MG63 (cell line): ENCODE results near the gene EPHB2. TPM values are rescaled to one million over a fixed set of nuclear protein-coding genes. Genes with fewer than 3 reads are reported as not detected.

Source experiments
- DNase-seq: peaks from one replicate; pipeline ENCODE4 v3.0.0-alpha.2; 2020
- H3K27me3 ChIP-seq: fragments of 250-450 bp; sonication (Bioruptor Pico); 2 replicates; pipeline ENCODE4 v1.5.1; 2020; ENCODE audit warnings: mild to moderate bottlenecking, moderate library complexity
- H3K36me3 ChIP-seq: fragments of 250-450 bp; sonication (Bioruptor Pico); 2 replicates; pipeline ENCODE4 v1.5.1; 2020; ENCODE audit warnings: mild to moderate bottlenecking, moderate library complexity
- H3K4me3 ChIP-seq: fragments of 250-450 bp; sonication (Bioruptor Pico); 2 replicates; pipeline ENCODE4 v1.5.1; 2020; ENCODE audit warnings: mild to moderate bottlenecking, moderate library complexity
- H3K9me3 ChIP-seq: fragments of 250-450 bp; sonication (Bioruptor Pico); 2 replicates; pipeline ENCODE4 v1.5.1; 2020; ENCODE audit warnings: mild to moderate bottlenecking, moderate library complexity
- total RNA-seq: library from RNA; depleted of rRNA; stranded (reverse); fragments of >200 nt; shearing (Covaris generic); gene quantifications from 2 replicates; pipeline ENCODE4 v1.2.3, GENCODE V29; 2014; ENCODE audit warnings: low replicate concordance

Gene EPHB2
- total RNA-seq, 1 experiment from 2014 or later, result 19.6 TPM

DNA sequence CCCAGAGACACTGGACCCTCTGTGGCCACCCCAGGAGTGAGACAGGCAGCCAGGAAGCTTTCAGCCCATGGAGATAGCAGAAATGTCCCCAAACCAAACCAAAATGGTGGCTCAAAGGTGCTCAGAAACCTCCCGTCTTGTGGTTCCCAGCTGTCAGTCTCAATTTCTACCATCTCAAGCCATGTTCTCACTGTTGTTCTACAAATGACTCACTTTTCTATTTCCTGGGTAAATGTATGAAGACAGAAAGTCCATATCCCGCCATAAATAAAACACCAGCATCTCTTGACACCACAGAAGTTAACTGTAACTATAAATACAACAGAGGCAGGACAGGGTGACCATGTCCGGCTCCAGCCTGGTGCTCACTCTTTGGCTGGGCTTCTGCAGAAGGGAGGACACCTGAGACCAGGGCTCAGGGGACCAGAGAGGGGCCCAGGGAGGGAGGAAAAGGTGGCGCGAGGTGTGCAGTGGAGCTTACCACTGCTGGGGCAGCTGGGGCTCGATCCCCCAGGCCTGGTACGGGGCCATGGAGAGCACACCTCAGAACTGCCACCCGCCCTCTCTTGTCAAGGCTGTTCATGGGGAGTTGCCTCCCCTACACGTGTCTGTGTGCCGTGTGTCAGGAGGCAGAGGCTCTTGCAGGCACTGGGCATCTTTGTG, 43.6 kb downstream of the EPHB2 start:
- no peaks in the 10 kb centered on the region for H3K27me3 ChIP-seq
- no peak overlapping the region for H3K4me3 ChIP-seq
- H3K9me3 ChIP-seq, result no peaks in the 10 kb centered on the region
- H3K36me3 ChIP-seq, result no peaks in the 10 kb centered on the region
- no peak for DNase-seq

DNA sequence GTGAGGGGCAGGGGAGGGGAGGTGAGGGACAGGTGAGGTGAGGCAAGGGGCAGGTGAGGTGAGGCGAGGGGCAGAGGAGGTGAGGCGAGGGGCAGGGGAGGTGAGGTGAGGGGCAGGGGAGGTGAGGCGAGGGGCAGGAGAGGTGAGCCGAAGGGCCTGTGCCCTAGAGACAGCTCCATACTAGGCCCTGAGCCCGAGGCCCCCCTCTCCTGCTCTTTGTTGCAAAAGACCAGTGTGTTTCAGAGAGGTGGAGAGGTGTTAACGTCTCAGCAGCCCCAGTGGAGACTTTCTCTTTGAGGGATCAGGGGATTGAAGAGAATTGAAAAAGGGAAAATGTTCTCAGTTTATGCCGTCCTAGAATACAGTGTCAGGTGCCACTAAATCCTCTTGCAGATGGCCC, 44.2 kb downstream of the EPHB2 start:
- Histone ChIP-seq H3K4me3 (no peak overlapping the region), H3K27me3 (no peaks in the 10 kb centered on the region), H3K9me3 (no peaks in the 10 kb centered on the region), H3K36me3 (no peaks in the 10 kb centered on the region)
- DNase-seq, result no peak

DNA sequence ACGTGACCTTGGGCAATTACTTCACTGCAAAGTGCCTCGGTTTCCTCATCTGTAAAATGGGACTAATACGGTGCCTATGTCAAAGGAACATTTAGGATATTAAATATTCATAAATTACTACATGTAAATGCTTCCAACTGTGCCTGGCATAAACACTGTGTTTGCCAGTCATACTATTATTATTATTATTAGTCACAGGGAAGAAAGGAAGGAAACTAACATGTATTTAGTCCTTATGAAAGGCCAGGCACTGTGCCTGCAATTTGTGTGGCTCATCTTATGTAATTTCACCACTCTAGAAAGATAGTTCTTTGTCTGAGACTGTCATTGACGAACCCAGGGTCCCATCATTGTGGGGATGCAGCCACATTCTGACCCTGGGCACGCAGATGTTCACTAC, 45.0 kb downstream of the EPHB2 start:
- no peaks in the 10 kb centered on the region for H3K27me3 ChIP-seq
- H3K9me3 ChIP-seq, result no peaks in the 10 kb centered on the region
- no peaks in the 10 kb centered on the region for H3K36me3 ChIP-seq
- peak; percentile 40 for DNase-seq
- H3K4me3 ChIP-seq, result no peak overlapping the region

DNA sequence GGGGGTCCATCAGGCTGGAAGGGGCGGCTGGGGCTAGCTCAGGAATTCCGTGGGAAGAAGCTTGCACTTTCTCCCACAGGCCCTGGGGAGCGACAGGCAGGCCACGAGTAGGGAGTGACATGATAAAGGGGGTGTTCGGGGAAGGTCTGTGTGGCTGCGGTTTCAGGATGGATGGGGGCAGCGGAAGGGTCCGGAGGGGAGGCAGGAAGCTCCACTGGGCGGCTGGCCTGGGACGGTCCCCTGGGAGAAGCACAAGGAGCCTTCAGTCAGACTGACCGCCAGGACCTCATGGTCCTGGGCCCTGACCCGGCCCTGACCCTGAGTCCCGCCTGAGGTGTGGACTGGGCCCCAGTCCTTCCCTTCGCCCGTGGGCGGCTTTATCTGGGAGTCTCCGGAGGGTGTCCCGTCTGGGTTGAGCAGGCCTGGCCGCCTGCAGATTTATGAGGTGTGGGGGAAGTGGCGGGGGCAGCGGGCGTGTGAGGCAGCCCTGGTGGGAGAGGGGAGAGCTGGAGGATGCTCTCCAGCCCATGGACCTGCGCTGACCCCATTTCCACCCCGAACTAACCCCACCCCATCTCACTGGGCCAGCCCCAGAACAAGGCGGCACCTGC, 45.6 kb downstream of the EPHB2 start:
- no peaks in the 10 kb centered on the region for H3K27me3 ChIP-seq
- no peaks in the 10 kb centered on the region for H3K9me3 ChIP-seq
- no peak overlapping the region for H3K4me3 ChIP-seq
- no peak for DNase-seq
- H3K36me3 ChIP-seq, result no peaks in the 10 kb centered on the region

DNA sequence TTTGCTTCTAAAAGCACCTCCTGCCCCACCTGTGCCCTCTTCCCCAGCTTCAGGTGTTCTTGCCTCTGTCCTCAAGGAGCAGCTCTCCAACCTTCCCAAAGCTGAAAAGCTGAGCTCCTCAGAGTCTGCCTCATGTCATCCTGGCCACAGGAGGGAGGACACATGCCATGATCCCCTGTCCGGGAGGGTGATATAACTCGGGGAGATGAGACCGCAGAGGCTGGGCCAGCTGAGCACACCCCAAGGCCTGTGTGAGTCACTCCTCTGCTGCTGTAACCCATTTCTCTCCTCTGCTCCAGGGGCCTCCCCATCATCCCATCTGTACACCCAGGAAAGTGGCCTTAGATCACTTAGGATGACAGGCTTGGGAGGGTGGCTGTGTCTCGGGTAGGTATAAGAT, 49.8 kb downstream of the EPHB2 start:
- no peak for DNase-seq
- Histone ChIP-seq H3K4me3 (no peak overlapping the region), H3K9me3 (no peaks in the 10 kb centered on the region), H3K27me3 (no peaks in the 10 kb centered on the region), H3K36me3 (no peaks in the 10 kb centered on the region)

DNA sequence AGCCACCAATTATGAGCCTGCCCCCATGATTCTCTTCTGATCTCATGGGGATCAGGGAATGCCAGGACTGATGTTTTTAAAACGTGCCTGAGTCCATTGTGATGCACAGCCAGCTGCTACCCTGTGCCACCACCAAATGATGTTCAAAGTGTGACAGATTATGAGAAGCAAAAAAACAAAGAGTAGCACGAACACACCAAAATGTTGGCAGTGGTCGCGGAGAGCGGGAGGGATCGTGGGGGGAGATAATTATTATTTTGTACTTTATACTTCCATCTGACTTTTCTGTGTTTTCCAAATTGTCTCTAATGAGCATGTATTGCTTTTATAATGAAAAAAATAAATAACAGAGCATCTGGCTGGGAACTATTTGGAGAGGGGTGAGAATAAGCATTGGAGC, 50.5 kb downstream of the EPHB2 start:
- Histone ChIP-seq H3K4me3 (no peak overlapping the region), H3K36me3 (no peaks in the 10 kb centered on the region), H3K9me3 (no peaks in the 10 kb centered on the region), H3K27me3 (no peaks in the 10 kb centered on the region)
- no peak for DNase-seq

DNA sequence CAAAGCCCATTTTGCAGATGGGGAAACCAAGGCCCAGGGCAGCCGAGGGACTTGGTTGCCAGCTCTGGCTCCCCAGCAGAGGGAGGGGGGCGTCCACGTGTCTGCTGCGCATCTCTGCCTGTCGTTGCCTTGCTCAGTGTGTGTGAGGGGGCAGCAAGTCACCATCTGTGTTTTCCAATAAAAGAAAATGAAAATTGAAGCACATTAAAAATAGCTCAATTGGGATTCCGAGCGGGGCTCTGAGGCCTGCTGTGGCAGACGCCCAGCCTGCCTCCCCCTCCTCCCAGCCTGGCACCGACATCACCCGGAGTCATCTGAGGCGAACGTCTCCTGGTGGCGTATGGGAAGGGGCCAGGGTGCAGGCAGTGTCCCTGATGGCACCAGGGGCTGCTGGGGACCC, 51.2 kb downstream of the EPHB2 start:
- Histone ChIP-seq H3K36me3 (no peaks in the 10 kb centered on the region), H3K27me3 (no peaks in the 10 kb centered on the region), H3K9me3 (no peaks in the 10 kb centered on the region), H3K4me3 (no peak overlapping the region)
- no peak for DNase-seq

DNA sequence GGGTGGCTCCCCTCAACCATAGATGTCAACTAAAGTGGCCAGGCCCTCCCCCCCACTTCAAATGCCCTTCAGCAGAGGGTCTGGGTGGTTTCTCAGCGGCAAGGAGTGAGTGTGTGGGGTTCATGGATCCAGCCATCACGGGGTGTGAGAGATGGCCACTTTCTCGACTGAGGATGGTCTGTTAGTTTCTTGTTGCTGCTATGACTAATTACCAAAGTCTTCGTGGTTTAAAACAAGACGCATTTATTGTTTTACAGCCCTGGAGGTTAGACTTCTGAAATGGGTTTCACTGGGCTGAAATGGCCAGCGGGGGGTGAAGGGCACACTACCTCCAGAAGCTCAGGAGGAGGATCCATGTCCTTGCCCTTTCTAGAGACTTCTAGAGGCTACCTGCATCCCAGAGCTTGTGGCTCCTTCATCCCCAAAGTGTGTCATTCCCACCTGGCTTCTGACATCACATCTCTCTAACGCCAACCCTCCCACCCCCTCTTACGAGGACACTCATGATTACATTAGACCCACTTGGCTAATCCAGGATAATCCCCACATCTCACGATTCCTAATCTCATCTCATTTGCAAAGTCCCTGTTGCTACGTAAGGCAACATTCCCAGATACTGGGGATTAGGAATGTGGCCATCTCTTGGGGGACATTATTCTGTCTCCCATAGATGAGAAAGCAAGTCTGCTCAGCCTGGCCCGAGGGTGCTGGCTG, 53.0 kb downstream of the EPHB2 start:
- Histone ChIP-seq H3K27me3 (no peaks in the 10 kb centered on the region), H3K9me3 (no peaks in the 10 kb centered on the region), H3K36me3 (no peaks in the 10 kb centered on the region), H3K4me3 (no peak overlapping the region)
- DNase-seq, result no peak

DNA sequence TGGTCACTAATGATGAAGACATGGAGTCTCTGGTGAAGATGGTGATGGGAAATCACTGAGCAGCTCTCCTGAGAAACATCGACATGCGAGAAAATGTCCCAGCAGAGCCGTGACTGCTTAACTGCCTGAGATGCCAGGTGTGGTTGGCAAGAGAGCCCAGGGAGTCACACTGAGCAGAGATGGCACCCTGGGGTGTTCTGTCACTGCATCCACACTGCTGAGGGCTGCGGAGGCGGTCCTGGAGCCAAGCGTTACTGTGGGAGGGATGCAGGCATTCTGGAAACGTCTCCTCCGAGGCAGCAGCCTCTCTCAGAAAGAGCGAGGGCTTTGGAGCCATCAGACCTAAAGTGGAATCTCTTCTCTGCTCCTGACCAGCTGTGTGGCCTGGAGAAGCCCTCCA, 57.2 kb downstream of the EPHB2 start:
- Histone ChIP-seq H3K9me3 (no peaks in the 10 kb centered on the region), H3K4me3 (no peak overlapping the region), H3K27me3 (no peaks in the 10 kb centered on the region), H3K36me3 (no peaks in the 10 kb centered on the region)
- DNase-seq, result no peak

DNA sequence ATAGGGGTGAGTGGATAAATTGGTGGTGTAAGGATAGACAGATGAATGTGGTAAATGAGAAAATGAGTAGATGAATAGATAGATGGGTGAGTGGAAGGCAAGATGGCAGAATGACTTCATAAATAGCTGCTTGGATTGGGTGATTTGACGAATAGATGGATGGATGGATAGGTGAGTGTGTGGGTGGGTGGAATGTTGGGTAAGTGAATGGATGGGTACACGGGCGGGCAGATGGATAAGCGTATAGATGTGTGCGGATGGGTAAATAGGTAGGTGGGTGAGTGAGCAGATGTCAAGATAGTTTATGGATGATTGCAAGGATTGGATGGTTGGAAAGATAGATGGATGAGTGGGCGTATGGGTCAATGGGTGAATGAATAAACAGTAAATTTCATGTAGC, 59.3 kb downstream of the EPHB2 start:
- no peak for DNase-seq
- Histone ChIP-seq H3K27me3 (no peaks in the 10 kb centered on the region), H3K4me3 (no peak overlapping the region), H3K9me3 (no peaks in the 10 kb centered on the region), H3K36me3 (no peaks in the 10 kb centered on the region)

DNA sequence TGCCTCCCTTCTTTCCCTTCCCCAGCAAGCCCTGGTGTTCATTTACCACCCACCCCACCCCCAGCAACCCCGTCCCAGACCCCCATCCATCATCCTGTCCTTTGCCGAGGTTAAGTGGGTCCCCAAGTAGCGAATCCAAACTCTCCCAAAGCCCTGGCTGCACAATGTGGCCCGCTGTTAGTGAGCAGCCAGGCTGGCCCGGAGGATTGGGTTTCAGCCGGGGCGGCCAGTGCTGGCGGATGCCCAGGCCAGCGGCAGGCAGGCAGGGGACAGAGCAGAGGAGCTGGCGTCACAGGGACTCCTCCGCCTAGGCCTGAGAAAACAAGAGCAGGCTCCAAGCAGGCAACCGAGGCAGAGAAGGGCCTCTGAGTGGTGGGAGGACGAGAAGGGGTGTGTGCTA, 61.4 kb downstream of the EPHB2 start:
- no peaks in the 10 kb centered on the region for H3K27me3 ChIP-seq
- H3K4me3 ChIP-seq, result no peak overlapping the region
- H3K36me3 ChIP-seq, result no peaks in the 10 kb centered on the region
- no peaks in the 10 kb centered on the region for H3K9me3 ChIP-seq
- no peak for DNase-seq

DNA sequence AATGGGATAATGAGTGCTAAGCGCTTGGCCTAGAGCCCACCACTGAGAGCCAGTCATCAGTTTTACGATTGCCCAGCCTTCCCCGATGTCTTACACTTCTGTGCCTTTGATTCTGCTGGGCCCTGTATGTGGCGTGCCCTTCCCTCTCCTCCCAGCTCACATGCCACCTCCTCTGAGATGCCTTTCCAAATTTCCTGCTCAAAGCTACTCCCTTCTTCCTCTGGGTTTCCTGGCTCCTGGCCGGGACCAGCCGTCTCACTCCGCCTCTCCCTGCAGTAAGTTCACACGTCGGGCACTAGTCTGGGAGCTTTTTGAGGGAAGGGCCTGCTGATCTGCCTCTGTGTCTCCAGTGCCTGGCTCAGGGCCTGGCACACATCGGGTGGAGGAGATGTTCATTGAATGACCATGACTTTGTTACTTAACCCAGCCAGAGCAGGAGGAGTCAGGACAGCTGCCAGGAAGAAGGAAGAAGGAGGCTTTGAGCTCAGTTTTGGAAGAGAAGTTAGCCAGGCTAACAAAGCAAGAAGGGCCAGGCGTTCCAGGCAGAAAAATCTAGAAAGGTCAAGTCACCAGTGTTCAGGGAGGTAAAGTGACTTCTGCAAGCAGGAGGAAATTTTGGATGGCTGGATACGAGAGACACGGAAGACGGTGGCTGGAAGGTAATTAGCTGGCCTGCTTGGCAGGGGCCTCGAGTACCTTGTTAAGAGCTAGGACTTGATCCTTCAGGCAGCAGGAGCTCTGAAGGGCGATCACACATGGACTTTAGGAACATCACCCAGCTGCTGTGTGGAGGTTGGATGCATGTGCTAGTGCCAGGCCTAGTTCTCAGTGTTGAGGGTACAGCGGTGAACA, 63.6 kb downstream of the EPHB2 start:
- H3K9me3 ChIP-seq, result no peaks in the 10 kb centered on the region
- H3K27me3 ChIP-seq, result no peaks in the 10 kb centered on the region
- no peaks in the 10 kb centered on the region for H3K36me3 ChIP-seq
- no peak overlapping the region for H3K4me3 ChIP-seq
- peak; percentile 96 for DNase-seq

DNA sequence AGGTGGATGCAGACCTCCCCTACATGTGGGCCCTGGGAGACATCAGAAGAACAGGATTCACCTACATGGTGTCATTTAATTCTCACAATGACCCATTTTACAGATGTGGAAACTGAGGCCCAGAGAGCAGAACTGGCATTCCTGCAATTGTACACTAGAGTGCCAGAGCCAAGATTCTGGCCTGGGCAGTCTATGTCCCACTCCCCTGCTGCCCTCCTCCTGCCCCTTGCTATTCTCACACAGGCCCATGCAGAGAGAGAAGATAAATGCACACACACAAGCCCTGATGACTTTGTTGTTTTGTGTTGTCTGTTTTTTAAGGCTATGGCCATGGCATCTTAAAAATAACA, 64.2 kb downstream of the EPHB2 start:
- no peaks in the 10 kb centered on the region for H3K27me3 ChIP-seq
- H3K9me3 ChIP-seq, result no peaks in the 10 kb centered on the region
- no peak overlapping the region for H3K4me3 ChIP-seq
- H3K36me3 ChIP-seq, result no peaks in the 10 kb centered on the region
- no peak for DNase-seq

DNA sequence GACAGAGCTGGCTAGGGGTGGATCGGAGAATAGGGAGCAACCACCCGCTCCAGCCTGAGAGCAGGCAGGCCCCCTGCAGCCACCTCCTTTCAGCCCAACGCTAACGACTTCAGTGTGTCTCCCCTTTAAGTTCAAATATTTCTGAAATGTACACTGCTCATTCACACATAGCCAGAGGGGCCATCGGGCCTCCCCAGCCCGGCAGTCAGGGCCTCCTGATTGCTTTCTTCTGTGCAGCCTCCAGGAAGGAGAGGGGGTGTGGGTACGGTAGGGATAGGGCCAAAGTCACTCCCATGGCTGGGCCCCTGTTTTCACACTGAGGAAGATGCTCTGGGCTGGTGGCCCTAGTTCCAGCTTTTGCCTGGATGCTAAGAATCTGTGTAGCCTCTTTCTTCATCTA, 64.8 kb downstream of the EPHB2 start:
- Histone ChIP-seq H3K9me3 (no peaks in the 10 kb centered on the region), H3K27me3 (no peaks in the 10 kb centered on the region), H3K36me3 (no peaks in the 10 kb centered on the region), H3K4me3 (no peak overlapping the region)
- no peak for DNase-seq

DNA sequence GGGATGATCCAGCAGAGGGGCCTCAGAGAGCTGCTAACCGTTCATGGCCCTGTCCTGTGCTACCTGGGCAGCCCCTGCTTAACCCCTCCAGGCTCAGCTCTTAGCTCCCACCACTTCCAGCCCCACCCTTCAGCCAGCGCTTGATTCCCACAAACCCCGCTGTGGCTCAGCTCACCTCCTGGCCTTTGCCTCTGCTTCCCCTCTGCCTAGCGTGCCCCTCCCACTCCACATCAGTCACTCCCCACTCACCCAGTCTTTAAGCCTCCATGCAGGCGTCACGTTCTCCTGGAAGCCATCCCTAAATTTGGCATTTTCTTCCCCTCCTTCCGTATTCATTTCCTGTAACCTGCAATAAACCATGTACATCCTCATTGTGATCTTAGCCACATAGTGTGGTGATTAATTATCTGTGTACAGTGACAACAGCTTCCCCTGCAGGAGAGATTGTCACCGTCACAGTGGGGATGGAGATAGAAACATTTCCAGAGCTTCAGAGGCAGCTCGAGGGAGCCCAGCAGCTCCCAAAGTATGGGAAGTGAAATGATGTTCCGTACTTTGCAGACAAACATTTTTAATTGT, 65.5 kb downstream of the EPHB2 start:
- H3K9me3 ChIP-seq, result no peaks in the 10 kb centered on the region
- no peak for DNase-seq

DNA sequence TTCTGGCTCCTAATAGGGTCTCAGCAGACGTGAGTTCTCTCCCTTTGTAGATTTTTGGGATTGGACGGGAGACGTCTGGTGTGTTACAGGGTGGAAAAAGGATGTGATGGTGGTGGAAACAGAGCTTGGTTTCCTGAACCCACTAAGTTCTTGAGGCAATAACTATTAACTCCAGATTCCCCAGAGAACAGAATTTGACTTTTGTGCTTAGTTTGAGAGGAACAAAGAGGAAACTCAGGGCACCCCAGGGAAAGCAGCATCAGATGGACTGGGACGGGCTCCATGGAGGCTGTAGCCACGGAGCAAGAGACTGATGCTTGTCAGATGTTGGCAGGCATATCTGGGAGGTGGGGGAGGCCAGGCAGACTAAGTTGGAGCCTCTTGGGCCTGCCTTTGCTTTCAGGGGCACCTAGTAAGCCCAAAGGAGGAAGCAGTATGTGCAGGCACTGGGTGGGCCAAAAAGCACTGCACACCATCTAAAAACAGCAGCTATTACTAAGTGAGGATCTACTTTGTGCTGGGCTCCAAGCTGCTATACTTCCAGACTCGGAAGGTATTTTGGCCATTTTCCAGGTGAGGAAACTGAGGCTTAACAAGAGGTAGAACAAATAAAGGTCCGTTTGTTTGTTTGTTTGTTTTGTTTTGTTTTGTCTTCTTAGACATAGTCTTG, 66.9 kb downstream of the EPHB2 start:
- no peak for DNase-seq

More for the DNA sequence above, 65.5 kb downstream of the EPHB2 start:
- Histone ChIP-seq H3K36me3 (no peaks in the 10 kb centered on the region), H3K27me3 (no peaks in the 10 kb centered on the region), H3K4me3 (no peak overlapping the region)

More for the DNA sequence above, 66.9 kb downstream of the EPHB2 start:
- H3K27me3 ChIP-seq, result no peaks in the 10 kb centered on the region
- no peak overlapping the region for H3K4me3 ChIP-seq
- H3K36me3 ChIP-seq, result no peaks in the 10 kb centered on the region
- no peaks in the 10 kb centered on the region for H3K9me3 ChIP-seq
